ENCODE measurements around the gene ZSWIM9.

ZSWIM9 gene

GRCh38 chr19:48216933-48217332 is 46.5 kb downstream of the ZSWIM9 start:
- no peak for TF ChIP-seq SIN3A (IDR thresholded peaks at IDR 0.05; ENCODE audit: borderline replicate concordance, insufficient read depth, low read length)
- TF ChIP-seq POLR2AphosphoS5 (IDR thresholded peaks at IDR 0.05; ENCODE audit: low read depth, low read length), result no peak
- TF ChIP-seq FOXP2 (optimal IDR thresholded peaks at IDR 0.05; ENCODE audit: borderline replicate concordance, extremely low read depth, extremely low read length, insufficient read depth), result no peak
- no peak for TF ChIP-seq REST (IDR thresholded peaks at IDR 0.05; ENCODE audit: insufficient read depth in 1 of 2, low read depth in 2 of 2, low read length in 2 of 2)
- no peak for TF ChIP-seq TAF1 (IDR thresholded peaks at IDR 0.05; ENCODE audit: borderline replicate concordance, insufficient read depth, low read length)

- TF ChIP-seq FOXP2 (optimal IDR thresholded peaks at IDR 0.05; ENCODE audit: borderline replicate concordance, extremely low read depth, extremely low read length, insufficient read depth) (peak; percentile 21), TAF1 (IDR thresholded peaks at IDR 0.05; ENCODE audit: borderline replicate concordance, insufficient read depth, low read length) (no peak)
Observed at GRCh38 chr19:48218997-48219396, 48.5 kb downstream of the ZSWIM9 start.

- TF ChIP-seq REST (IDR thresholded peaks at IDR 0.05; ENCODE audit: insufficient read depth in 1 of 2, low read depth in 2 of 2, low read length in 2 of 2) (no peak), SIN3A (IDR thresholded peaks at IDR 0.05; ENCODE audit: borderline replicate concordance, insufficient read depth, low read length) (no peak), FOXP2 (optimal IDR thresholded peaks at IDR 0.05; ENCODE audit: borderline replicate concordance, extremely low read depth, extremely low read length, insufficient read depth) (no peak), POLR2AphosphoS5 (IDR thresholded peaks at IDR 0.05; ENCODE audit: low read depth, low read length) (no peak), TAF1 (IDR thresholded peaks at IDR 0.05; ENCODE audit: borderline replicate concordance, insufficient read depth, low read length) (no peak)
Observed at GRCh38 chr19:48221628-48222027, 51.1 kb downstream of the ZSWIM9 start.

GRCh38 chr19:48230555-48231129 is 60.2 kb downstream of the ZSWIM9 start:
- TF ChIP-seq FOXP2 (optimal IDR thresholded peaks at IDR 0.05; ENCODE audit: borderline replicate concordance, extremely low read depth, extremely low read length, insufficient read depth) (no peak), SIN3A (IDR thresholded peaks at IDR 0.05; ENCODE audit: borderline replicate concordance, insufficient read depth, low read length) (no peak), REST (IDR thresholded peaks at IDR 0.05; ENCODE audit: insufficient read depth in 1 of 2, low read depth in 2 of 2, low read length in 2 of 2) (no peak), TAF1 (IDR thresholded peaks at IDR 0.05; ENCODE audit: borderline replicate concordance, insufficient read depth, low read length) (no peak), POLR2AphosphoS5 (IDR thresholded peaks at IDR 0.05; ENCODE audit: low read depth, low read length) (no peak)

- TF ChIP-seq SIN3A (IDR thresholded peaks at IDR 0.05; ENCODE audit: borderline replicate concordance, insufficient read depth, low read length) (no peak), TAF1 (IDR thresholded peaks at IDR 0.05; ENCODE audit: borderline replicate concordance, insufficient read depth, low read length) (no peak), REST (IDR thresholded peaks at IDR 0.05; ENCODE audit: insufficient read depth in 1 of 2, low read depth in 2 of 2, low read length in 2 of 2) (no peak), FOXP2 (optimal IDR thresholded peaks at IDR 0.05; ENCODE audit: borderline replicate concordance, extremely low read depth, extremely low read length, insufficient read depth) (no peak), POLR2AphosphoS5 (IDR thresholded peaks at IDR 0.05; ENCODE audit: low read depth, low read length) (no peak)
Observed at GRCh38 chr19:48237057-48237456, 66.6 kb downstream of the ZSWIM9 start.

Data from PFSK-1 (cell line).